ENCODE measurements around the gene MRGPRX3.

- no peak for TF ChIP-seq CTCF (IDR thresholded peaks at IDR 0.05)
- TF ChIP-seq POLR2A (IDR thresholded peaks at IDR 0.05), result no peak
- no peak for TF ChIP-seq EP300 (IDR thresholded peaks at IDR 0.05)
These were observed 44.0 kb upstream of the MRGPRX3 start for GRCh38 chr11:18088366-18088765.
